ENCODE results near the gene VAPB. TPM values are rescaled to one million over a fixed set of nuclear protein-coding genes. Genes with fewer than 3 reads are reported as not detected.
A peak's percentile ranks its signal among the peaks of the same experiment; 100 is the strongest.

Gene VAPB
- total RNA-seq, 2 donors from 2014 or later, result 23.7 to 30.8 TPM

- Mint-ChIP-seq H3K27ac (no peak overlapping the region), H3K27me3 (no peaks in the 10 kb centered on the region), H3K36me3 (ENCODE audit: low read depth) (peaks cover 10% of the 10 kb centered on the region), H3K4me3 (no peak overlapping the region), H3K4me1 (no peaks in the 10 kb centered on the region)
- DNase-seq, result no peak
- no peak for ATAC-seq
- no peaks in the 10 kb centered on the region for H3K9me3 ChIP-seq (ENCODE audit: control insufficient read depth, low read length, poor library complexity, severe bottlenecking)
Observed at GRCh38 chr20:58454460-58454859, 65.4 kb downstream of the VAPB start.

DNA sequence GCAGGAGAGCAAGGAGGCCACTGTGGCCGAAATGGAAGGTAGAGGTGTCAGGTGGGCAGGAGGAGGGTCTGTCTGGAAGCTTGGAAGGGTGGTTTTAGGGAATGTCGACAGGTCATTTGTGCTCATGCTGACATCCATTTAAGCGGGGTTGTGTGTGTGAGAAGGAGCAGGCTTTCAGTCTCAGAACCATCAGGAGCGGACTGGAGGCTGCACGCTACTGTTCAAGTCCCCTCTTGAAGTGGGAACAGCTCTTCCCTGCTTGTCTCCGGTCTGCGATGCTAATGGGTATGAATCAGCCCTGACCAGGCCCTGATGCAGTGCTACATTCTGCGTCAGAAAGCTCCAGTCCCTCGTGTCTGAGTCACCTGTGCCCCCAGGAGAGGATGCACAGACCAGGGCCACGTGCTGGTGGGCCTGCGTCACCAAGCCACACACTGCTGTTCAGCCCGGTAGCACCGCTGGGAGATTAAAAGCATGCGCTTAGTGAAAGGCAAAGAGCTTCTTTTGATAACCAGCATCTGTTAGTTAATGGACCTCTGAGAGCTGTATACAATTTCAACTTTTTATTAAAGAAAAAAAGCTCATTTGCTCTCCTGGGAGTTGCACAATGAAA, 68.2 kb downstream of the VAPB start:
- DNase-seq (no peak), ATAC-seq (no peak)
- Mint-ChIP-seq H3K27me3 (no peaks in the 10 kb centered on the region), H3K4me1 (no peaks in the 10 kb centered on the region), H3K36me3 (ENCODE audit: low read depth) (peaks cover 10% of the 10 kb centered on the region), H3K27ac (no peak overlapping the region), H3K4me3 (no peak overlapping the region)
- no peaks in the 10 kb centered on the region for H3K9me3 ChIP-seq (ENCODE audit: control insufficient read depth, low read length, poor library complexity, severe bottlenecking)

DNA sequence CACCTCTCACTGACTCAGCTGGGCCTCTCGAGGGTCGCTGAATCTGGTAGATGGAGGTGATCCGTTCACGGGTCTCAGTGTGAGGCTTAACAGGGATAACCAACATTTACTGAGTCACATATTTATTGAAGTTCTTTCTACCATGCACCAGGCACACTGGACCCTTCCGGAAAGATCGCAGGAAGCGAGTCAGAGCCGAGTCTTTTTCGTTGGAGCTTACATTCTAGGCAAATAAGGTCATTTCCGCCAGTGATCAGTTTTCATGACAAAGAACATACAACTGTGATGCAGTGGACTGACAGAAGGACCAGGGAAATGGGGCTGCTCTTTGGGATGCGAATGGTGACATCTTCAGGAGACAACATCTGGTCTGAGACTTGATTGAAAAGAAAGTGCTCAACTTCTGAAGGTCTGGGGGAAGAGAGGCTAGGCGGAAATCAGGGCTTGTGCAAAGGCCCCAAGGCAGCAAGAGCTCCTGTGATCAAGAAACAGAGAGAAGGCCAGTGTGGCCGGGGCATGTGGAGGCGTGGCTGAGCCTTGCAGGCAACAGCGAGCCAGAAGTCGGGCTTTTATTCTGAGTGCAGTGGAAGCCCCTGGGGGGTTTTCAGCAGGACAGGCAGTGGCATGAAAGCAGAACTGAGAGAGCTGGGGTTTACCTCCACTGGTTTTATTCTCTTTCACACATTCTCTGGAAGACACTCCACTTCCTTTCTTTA, 69.5 kb downstream of the VAPB start:
- no peak overlapping the region for H3K4me3 Mint-ChIP-seq
- peak; percentile 50 for ATAC-seq
- peaks cover 10% of the 10 kb centered on the region for H3K36me3 Mint-ChIP-seq (ENCODE audit: low read depth)
- no peaks in the 10 kb centered on the region for H3K27me3 Mint-ChIP-seq
- no peak for DNase-seq
- no peaks in the 10 kb centered on the region for H3K4me1 Mint-ChIP-seq
- H3K9me3 ChIP-seq (ENCODE audit: control insufficient read depth, low read length, poor library complexity, severe bottlenecking), result no peaks in the 10 kb centered on the region
- peak overlapping the region; percentile 67 for H3K27ac Mint-ChIP-seq

DNA sequence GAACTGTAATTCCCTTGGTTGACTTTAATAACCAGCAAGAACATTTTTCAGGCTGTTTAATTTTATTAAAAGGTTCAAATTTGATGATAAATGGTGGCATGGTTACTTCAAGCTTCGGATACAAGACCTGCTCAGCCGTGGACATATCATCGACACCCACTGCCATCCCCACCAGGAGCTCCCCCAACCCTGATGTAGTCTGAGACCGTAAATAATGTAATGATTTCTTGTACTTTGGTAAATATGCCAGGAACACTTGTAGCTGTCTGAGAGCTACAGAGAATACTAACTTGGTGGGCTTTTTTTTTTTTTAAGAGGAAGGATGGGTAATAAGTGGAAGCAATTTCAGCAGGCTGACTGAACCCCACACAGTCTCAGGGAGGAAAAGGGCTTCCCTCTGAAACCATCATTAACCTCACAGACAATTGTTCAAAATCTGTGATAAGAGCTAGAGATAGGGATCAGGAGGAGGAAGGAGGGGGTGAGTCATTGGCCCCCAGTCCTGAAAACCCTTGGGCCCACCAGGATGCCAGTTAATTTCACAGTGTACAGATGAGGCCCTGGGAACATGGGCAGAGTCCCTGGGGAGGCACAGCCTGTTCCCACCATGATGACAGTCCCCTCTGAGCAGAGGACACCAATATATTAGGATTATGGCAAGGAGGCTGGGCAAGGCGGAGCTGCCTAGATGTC, 70.2 kb downstream of the VAPB start:
- DNase-seq (no peak), ATAC-seq (no peak)
- no peaks in the 10 kb centered on the region for H3K9me3 ChIP-seq (ENCODE audit: control insufficient read depth, low read length, poor library complexity, severe bottlenecking)
- Mint-ChIP-seq H3K4me1 (no peaks in the 10 kb centered on the region), H3K27ac (peak overlapping the region; percentile 67), H3K27me3 (no peaks in the 10 kb centered on the region), H3K36me3 (ENCODE audit: low read depth) (peaks cover 8% of the 10 kb centered on the region), H3K4me3 (no peak overlapping the region)

GRCh38 chr20:58461104-58461503, 72.1 kb downstream of the VAPB start:
- peaks cover 5% of the 10 kb centered on the region for H3K36me3 Mint-ChIP-seq (ENCODE audit: low read depth)
- H3K9me3 ChIP-seq (ENCODE audit: control insufficient read depth, low read length, poor library complexity, severe bottlenecking), result no peaks in the 10 kb centered on the region
- no peak overlapping the region for H3K27ac Mint-ChIP-seq
- DNase-seq (no peak), ATAC-seq (no peak)
- H3K4me3 Mint-ChIP-seq, result no peak overlapping the region
- H3K4me1 Mint-ChIP-seq, result no peaks in the 10 kb centered on the region
- H3K27me3 Mint-ChIP-seq, result no peaks in the 10 kb centered on the region

GRCh38 chr20:58461899-58462298, 72.9 kb downstream of the VAPB start:
- H3K4me1 Mint-ChIP-seq, result no peaks in the 10 kb centered on the region
- H3K4me3 Mint-ChIP-seq, result no peak overlapping the region
- ATAC-seq (no peak), DNase-seq (no peak)
- no peak overlapping the region for H3K27ac Mint-ChIP-seq
- H3K27me3 Mint-ChIP-seq, result no peaks in the 10 kb centered on the region
- peaks cover 2% of the 10 kb centered on the region for H3K36me3 Mint-ChIP-seq (ENCODE audit: low read depth)
- H3K9me3 ChIP-seq (ENCODE audit: control insufficient read depth, low read length, poor library complexity, severe bottlenecking), result no peaks in the 10 kb centered on the region

DNA sequence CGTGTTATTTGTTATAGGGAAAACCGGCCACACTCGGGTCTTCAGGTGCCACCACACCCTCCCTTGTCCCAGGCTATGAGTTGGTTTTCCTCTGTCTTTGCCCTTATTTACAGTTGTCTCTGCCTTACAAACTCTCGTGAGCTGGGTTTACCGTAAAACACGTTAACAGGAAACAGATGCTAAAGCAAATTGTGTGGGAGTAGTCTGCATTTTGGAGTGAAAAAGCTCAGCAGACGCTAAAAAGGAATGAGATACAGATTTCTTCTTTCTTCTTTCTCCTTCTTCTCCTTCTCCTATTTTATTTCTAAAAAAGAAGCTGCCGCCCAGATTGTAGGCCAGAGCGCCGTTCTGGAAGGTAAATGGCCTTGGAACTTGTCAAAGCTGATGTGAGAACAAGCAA, 74.2 kb downstream of the VAPB start:
- DNase-seq (no peak), ATAC-seq (no peak)
- H3K9me3 ChIP-seq (ENCODE audit: control insufficient read depth, low read length, poor library complexity, severe bottlenecking), result no peaks in the 10 kb centered on the region
- Mint-ChIP-seq H3K4me1 (no peaks in the 10 kb centered on the region), H3K4me3 (no peak overlapping the region), H3K27me3 (no peaks in the 10 kb centered on the region), H3K27ac (no peak overlapping the region), H3K36me3 (ENCODE audit: low read depth) (peaks cover 2% of the 10 kb centered on the region)

- ATAC-seq (no peak), DNase-seq (no peak)
- Mint-ChIP-seq H3K4me1 (no peaks in the 10 kb centered on the region), H3K4me3 (no peak overlapping the region), H3K27me3 (no peaks in the 10 kb centered on the region), H3K27ac (no peak overlapping the region), H3K36me3 (ENCODE audit: low read depth) (peaks cover 2% of the 10 kb centered on the region)
- no peaks in the 10 kb centered on the region for H3K9me3 ChIP-seq (ENCODE audit: control insufficient read depth, low read length, poor library complexity, severe bottlenecking)
Observed at GRCh38 chr20:58464838-58465237, 75.8 kb downstream of the VAPB start.

DNA sequence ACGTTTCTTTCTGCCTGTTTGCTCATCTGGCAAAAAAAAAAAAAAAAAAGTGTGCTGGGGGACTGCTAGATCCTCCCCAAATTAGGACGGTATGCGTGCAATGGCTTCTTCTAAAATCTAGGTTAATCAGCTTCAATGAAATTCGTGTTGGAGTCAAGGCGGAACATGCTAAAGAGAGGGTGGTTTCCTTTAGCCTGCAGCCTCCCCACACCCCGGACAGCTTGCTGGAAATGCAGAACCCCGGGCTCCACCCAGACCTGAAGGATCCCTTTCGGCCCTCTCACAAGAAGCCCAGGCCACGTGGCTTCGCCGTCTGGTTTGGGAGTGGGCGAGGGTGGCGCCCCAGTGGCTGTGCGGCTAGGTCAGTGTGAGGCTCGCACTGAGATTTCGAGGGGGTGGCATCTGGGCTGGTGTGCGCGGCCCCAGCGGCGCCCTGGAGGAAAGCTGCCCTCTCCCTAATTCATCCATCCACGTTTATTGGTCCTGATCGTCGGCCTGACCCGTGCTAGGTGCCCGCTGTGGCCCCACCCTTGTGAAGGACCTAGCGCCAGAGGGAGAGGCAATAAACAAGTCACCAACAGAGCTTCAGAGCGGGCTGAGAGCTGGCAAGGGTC, 77.2 kb downstream of the VAPB start:
- Mint-ChIP-seq H3K27ac (no peak overlapping the region), H3K36me3 (ENCODE audit: low read depth) (peaks cover 2% of the 10 kb centered on the region), H3K27me3 (no peaks in the 10 kb centered on the region), H3K4me1 (no peaks in the 10 kb centered on the region), H3K4me3 (no peak overlapping the region)
- no peaks in the 10 kb centered on the region for H3K9me3 ChIP-seq (ENCODE audit: control insufficient read depth, low read length, poor library complexity, severe bottlenecking)
- no peak for DNase-seq
- ATAC-seq, result no peak

DNA sequence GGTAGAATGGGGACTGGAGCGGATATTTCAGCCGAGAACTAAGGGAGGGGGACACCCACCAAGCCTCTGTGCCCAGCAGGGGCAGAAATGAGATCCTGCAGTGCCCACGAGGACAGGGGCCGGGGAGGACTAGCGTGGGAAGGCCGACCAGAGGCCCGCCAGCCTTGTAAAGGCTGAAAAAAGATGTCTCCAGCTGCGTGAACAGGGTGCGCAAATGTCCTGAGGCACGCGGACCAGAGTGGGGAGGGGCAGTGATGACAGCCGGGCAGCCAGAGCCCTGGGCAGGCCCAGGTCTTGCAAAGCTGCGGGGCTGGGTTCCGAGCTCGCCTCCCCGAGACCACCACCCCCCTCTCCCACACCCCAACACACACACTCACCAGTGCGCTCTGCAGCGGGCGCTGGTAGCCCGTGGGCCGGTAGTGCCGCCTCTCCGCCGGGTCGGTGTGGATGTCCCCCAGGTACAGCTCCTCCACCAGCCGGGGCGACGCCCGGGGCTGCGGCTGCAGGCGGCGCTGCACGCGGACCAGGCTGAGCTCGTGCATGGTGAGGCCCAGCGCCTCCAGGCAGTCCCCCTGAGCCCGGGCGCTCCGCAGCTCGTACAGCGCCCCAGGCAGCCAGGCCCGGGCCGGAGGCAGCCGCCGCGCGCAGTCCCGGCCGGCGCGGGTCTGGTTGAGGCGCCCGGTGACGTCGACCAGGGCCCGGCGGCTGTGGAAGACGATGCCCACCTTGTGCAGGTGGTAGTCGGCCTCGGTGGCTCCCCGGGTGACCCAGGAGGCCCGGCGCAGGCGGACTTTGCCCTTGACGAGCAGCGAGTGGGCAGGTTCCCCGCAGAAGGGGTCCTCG, 77.9 kb downstream of the VAPB start:
- no peaks in the 10 kb centered on the region for H3K4me1 Mint-ChIP-seq
- H3K9me3 ChIP-seq (ENCODE audit: control insufficient read depth, low read length, poor library complexity, severe bottlenecking), result no peaks in the 10 kb centered on the region
- no peak overlapping the region for H3K4me3 Mint-ChIP-seq
- ATAC-seq (no peak), DNase-seq (no peak)
- H3K27me3 Mint-ChIP-seq, result no peaks in the 10 kb centered on the region
- H3K36me3 Mint-ChIP-seq (ENCODE audit: low read depth), result no peaks in the 10 kb centered on the region
- no peak overlapping the region for H3K27ac Mint-ChIP-seq

GRCh38 chr20:58467572-58468527, 78.8 kb downstream of the VAPB start:
- Mint-ChIP-seq H3K36me3 (ENCODE audit: low read depth) (no peaks in the 10 kb centered on the region), H3K27me3 (no peaks in the 10 kb centered on the region), H3K27ac (no peak overlapping the region), H3K4me1 (no peaks in the 10 kb centered on the region), H3K4me3 (no peak overlapping the region)
- ATAC-seq (no peak), DNase-seq (no peak)
- no peaks in the 10 kb centered on the region for H3K9me3 ChIP-seq (ENCODE audit: control insufficient read depth, low read length, poor library complexity, severe bottlenecking)

DNA sequence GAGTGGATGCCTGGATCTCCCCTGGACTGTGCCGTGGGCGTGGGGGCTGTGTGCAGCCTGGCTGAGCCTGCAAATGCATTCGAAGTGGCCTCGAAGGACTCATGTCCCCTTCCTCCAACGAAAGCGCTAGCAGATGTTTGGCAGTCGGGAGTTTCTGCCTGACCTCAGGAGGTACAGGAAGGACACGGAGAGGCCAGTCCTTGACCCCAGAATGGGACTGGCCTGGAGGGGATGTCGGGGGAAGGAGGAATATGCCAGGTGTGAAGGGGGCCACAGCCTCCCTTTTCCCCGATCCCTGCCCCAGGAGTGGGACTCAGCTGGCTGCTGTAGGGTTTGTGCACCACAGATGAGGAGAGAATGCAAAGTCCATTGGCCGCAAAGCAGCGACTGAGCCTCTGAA, 80.6 kb downstream of the VAPB start:
- no peaks in the 10 kb centered on the region for H3K9me3 ChIP-seq (ENCODE audit: control insufficient read depth, low read length, poor library complexity, severe bottlenecking)
- Mint-ChIP-seq H3K27me3 (no peaks in the 10 kb centered on the region), H3K27ac (no peak overlapping the region), H3K4me1 (no peaks in the 10 kb centered on the region), H3K36me3 (ENCODE audit: low read depth) (no peaks in the 10 kb centered on the region), H3K4me3 (no peak overlapping the region)
- ATAC-seq (no peak), DNase-seq (no peak)

Data from T-helper 17 cell (primary cell).